Measurements from ENCODE around the gene WDR5.
A peak's percentile ranks its signal among the peaks of the same experiment; 100 is the strongest.

The WDR5 gene

DNA sequence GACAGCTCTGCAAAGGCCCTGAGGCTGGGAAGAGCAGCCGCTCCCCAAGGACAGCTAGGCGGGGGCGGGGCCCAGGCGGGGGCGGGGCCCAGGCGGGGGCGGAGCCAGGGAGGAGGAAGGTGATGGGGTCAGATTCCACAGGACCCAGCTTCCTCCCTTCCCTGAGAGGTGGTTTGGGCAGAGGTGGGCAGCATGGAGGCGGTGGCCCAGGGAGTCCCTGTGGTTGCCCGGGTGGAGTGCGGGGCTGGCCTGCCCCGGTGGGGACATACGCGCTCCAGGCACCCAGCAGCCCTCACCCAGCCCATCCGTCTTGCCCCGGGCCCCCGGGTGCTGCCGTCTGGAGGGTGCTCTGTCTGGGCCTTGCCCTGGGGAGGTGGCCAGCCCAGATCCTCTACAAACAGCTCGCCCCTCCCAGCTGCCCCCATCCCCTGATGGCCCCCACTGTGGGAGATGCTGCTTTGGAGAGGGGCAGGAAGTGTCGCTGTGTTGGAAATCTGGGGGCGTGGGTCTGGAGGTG is 39.5 kb downstream of the WDR5 start:
- Histone ChIP-seq H3K36me3 (ENCODE audit: control insufficient read depth, insufficient read depth, low read length) (no peaks in the 10 kb centered on the region), H3K56ac (ENCODE audit: low read length) (peak overlapping the region; percentile 68), H4K8ac (ENCODE audit: low read depth, low read length) (peak overlapping the region; percentile 0), H3K79me1 (ENCODE audit: low read length) (no peaks in the 10 kb centered on the region), H3K18ac (ENCODE audit: low read length) (no peak overlapping the region), H2BK5ac (ENCODE audit: low read length) (no peak overlapping the region), H3K27me3 (ENCODE audit: insufficient read depth, low read length, poor library complexity) (no peaks in the 10 kb centered on the region), H2BK120ac (ENCODE audit: low read depth, low read length) (no peak overlapping the region), H3K4me2 (ENCODE audit: low read length) (no peak overlapping the region), H3K23ac (ENCODE audit: low read length) (no peak overlapping the region), H3K4ac (ENCODE audit: low read depth, low read length) (no peak overlapping the region), H3K27ac (ENCODE audit: low read depth, low read length) (no peak overlapping the region), H3K9ac (ENCODE audit: low read length) (no peak overlapping the region), H4K5ac (ENCODE audit: low read length) (no peak overlapping the region), H2BK15ac (replicated peaks; ENCODE audit: low read depth) (no peak overlapping the region), H2AK5ac (ENCODE audit: low read length) (no peak overlapping the region), H3K79me2 (ENCODE audit: control insufficient read depth, insufficient read depth, low read length) (no peaks in the 10 kb centered on the region), H3K4me1 (ENCODE audit: control insufficient read depth, low read depth, low read length) (no peaks in the 10 kb centered on the region), H3K4me3 (ENCODE audit: low read length) (no peak overlapping the region)
- DNase-seq, result peak; percentile 75
- WGBS (ENCODE audit: extremely low coverage, insufficient coverage, low lambda C conversion rate), result no CpG with 5 or more reads among the region's 20 CpGs

DNA sequence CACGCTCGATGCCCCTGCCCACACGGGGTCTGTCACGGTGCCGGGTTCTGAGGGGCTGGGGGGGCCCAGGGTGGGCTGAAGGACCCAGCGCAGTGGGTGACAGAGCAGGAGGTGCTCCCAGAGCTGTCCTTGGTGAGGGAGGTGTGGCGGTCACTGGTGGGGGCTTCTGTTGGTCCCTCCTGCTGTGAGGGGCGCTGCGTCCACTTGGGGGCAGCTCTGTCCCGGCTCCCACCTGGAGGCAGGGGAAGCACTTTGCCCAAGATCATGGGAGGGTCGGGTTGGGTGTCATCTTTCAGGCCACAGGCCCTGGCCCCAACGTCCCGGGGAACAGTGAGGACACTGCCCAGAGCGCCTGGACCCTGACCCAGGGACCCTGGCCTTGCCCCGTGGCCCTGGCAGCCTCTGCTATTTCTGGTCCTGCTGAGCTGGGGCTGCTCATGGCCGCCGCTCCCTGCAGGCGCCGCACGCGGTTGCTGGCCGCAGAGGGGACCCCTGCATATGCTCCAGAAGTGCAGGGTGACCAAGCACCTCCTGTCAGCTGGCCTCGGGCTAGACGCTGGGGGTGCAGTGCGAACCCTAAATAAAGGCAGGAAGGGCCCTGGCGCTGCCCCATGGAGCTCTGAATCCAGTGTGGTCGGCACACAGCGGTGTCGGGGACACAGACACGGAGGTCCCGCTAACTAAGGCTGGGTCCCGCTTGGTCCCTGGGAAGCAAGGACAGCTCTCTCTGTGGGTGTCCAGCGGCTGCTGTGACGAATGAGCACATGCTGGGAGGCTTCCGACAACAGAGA is 40.1 kb downstream of the WDR5 start:
- H3K4me3 ChIP-seq (ENCODE audit: low read length), result no peak overlapping the region
- DNase-seq, result no peak
- no peak overlapping the region for H2BK5ac ChIP-seq (ENCODE audit: low read length)
- H3K9ac ChIP-seq (ENCODE audit: low read length), result no peak overlapping the region
- no peak overlapping the region for H2AK5ac ChIP-seq (ENCODE audit: low read length)
- H2BK15ac ChIP-seq (replicated peaks; ENCODE audit: low read depth), result no peak overlapping the region
- no peaks in the 10 kb centered on the region for H3K36me3 ChIP-seq (ENCODE audit: control insufficient read depth, insufficient read depth, low read length)
- H3K79me1 ChIP-seq (ENCODE audit: low read length), result no peaks in the 10 kb centered on the region
- no peak overlapping the region for H3K18ac ChIP-seq (ENCODE audit: low read length)
- H3K27me3 ChIP-seq (ENCODE audit: insufficient read depth, low read length, poor library complexity), result no peaks in the 10 kb centered on the region
- no peak overlapping the region for H4K5ac ChIP-seq (ENCODE audit: low read length)
- no peak overlapping the region for H3K4me2 ChIP-seq (ENCODE audit: low read length)
- H3K4me1 ChIP-seq (ENCODE audit: control insufficient read depth, low read depth, low read length), result no peaks in the 10 kb centered on the region
- H3K27ac ChIP-seq (ENCODE audit: low read depth, low read length), result no peak overlapping the region
- no peak overlapping the region for H2BK120ac ChIP-seq (ENCODE audit: low read depth, low read length)
- H3K4ac ChIP-seq (ENCODE audit: low read depth, low read length), result no peak overlapping the region
- H4K8ac ChIP-seq (ENCODE audit: low read depth, low read length), result no peak overlapping the region
- H3K56ac ChIP-seq (ENCODE audit: low read length), result peak overlapping the region; percentile 15
- no peak overlapping the region for H3K23ac ChIP-seq (ENCODE audit: low read length)
- no CpG with 5 or more reads among the region's 35 CpGs for WGBS (ENCODE audit: extremely low coverage, insufficient coverage, low lambda C conversion rate)
- no peaks in the 10 kb centered on the region for H3K79me2 ChIP-seq (ENCODE audit: control insufficient read depth, insufficient read depth, low read length)

DNA sequence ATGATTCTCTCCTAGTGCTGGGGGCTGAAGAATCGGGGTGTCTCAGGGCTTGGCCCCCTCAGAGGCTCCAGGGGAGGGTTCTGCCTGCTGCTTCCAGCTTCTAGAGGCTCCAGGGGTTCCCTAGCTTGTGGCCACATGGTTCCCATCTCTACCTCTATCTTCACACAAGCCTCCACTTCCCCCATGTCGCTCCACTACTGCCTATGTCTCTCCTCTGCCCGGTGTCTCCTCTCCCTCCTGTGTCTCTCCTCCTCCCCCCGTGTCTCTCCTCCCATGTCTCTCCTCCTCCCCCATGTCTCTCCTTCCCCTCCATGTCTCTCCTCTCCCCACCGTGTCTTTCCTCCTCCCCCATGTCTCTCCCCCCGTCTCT is 40.7 kb downstream of the WDR5 start:
- no peak overlapping the region for H3K4me2 ChIP-seq (ENCODE audit: low read length)
- no peak overlapping the region for H3K23ac ChIP-seq (ENCODE audit: low read length)
- no peaks in the 10 kb centered on the region for H3K79me2 ChIP-seq (ENCODE audit: control insufficient read depth, insufficient read depth, low read length)
- no peak overlapping the region for H2BK15ac ChIP-seq (replicated peaks; ENCODE audit: low read depth)
- no peaks in the 10 kb centered on the region for H3K4me1 ChIP-seq (ENCODE audit: control insufficient read depth, low read depth, low read length)
- no peak overlapping the region for H4K5ac ChIP-seq (ENCODE audit: low read length)
- H3K56ac ChIP-seq (ENCODE audit: low read length), result no peak overlapping the region
- no peak overlapping the region for H2BK5ac ChIP-seq (ENCODE audit: low read length)
- no peak overlapping the region for H4K8ac ChIP-seq (ENCODE audit: low read depth, low read length)
- H3K9ac ChIP-seq (ENCODE audit: low read length), result no peak overlapping the region
- no peaks in the 10 kb centered on the region for H3K36me3 ChIP-seq (ENCODE audit: control insufficient read depth, insufficient read depth, low read length)
- H2AK5ac ChIP-seq (ENCODE audit: low read length), result no peak overlapping the region
- H3K18ac ChIP-seq (ENCODE audit: low read length), result no peak overlapping the region
- no peak overlapping the region for H3K4me3 ChIP-seq (ENCODE audit: low read length)
- H3K4ac ChIP-seq (ENCODE audit: low read depth, low read length), result no peak overlapping the region
- no peaks in the 10 kb centered on the region for H3K27me3 ChIP-seq (ENCODE audit: insufficient read depth, low read length, poor library complexity)
- H2BK120ac ChIP-seq (ENCODE audit: low read depth, low read length), result no peak overlapping the region
- no peak overlapping the region for H3K27ac ChIP-seq (ENCODE audit: low read depth, low read length)
- no CpG with 5 or more reads among the region's 6 CpGs for WGBS (ENCODE audit: extremely low coverage, insufficient coverage, low lambda C conversion rate)
- DNase-seq, result no peak
- no peaks in the 10 kb centered on the region for H3K79me1 ChIP-seq (ENCODE audit: low read length)

DNA sequence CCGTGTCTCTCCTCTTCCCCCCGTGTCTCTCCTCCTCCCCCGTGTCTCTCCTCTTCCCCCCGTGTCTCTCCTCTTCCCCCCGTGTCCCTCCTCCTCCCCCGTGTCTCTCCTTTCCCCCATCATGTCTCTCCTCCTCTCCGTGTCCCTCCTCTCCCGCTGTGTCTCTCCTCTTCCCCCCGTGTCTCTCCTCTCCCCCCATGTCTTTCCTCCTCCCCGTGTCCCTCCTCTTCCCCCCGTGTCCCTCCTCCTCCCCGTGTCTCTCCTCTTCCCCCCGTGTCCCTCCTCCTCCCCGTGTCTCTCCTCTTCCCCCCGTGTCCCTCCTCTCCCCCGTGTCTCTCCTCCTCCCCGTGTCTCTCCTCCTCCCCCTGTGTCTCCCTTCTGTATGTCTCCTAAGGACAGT is 41.3 kb downstream of the WDR5 start:
- no peak overlapping the region for H2BK15ac ChIP-seq (replicated peaks; ENCODE audit: low read depth)
- WGBS (ENCODE audit: extremely low coverage, insufficient coverage, low lambda C conversion rate), result no CpG with 5 or more reads among the region's 17 CpGs
- H3K79me2 ChIP-seq (ENCODE audit: control insufficient read depth, insufficient read depth, low read length), result no peaks in the 10 kb centered on the region
- no peaks in the 10 kb centered on the region for H3K27me3 ChIP-seq (ENCODE audit: insufficient read depth, low read length, poor library complexity)
- no peak overlapping the region for H3K18ac ChIP-seq (ENCODE audit: low read length)
- no peaks in the 10 kb centered on the region for H3K4me1 ChIP-seq (ENCODE audit: control insufficient read depth, low read depth, low read length)
- no peak overlapping the region for H2BK120ac ChIP-seq (ENCODE audit: low read depth, low read length)
- H3K36me3 ChIP-seq (ENCODE audit: control insufficient read depth, insufficient read depth, low read length), result no peaks in the 10 kb centered on the region
- H3K4me3 ChIP-seq (ENCODE audit: low read length), result no peak overlapping the region
- DNase-seq, result no peak
- no peak overlapping the region for H3K4me2 ChIP-seq (ENCODE audit: low read length)
- H3K27ac ChIP-seq (ENCODE audit: low read depth, low read length), result no peak overlapping the region
- no peak overlapping the region for H4K8ac ChIP-seq (ENCODE audit: low read depth, low read length)
- H3K79me1 ChIP-seq (ENCODE audit: low read length), result no peaks in the 10 kb centered on the region
- no peak overlapping the region for H3K23ac ChIP-seq (ENCODE audit: low read length)
- no peak overlapping the region for H3K9ac ChIP-seq (ENCODE audit: low read length)
- no peak overlapping the region for H3K4ac ChIP-seq (ENCODE audit: low read depth, low read length)
- no peak overlapping the region for H2BK5ac ChIP-seq (ENCODE audit: low read length)
- H3K56ac ChIP-seq (ENCODE audit: low read length), result no peak overlapping the region
- H4K5ac ChIP-seq (ENCODE audit: low read length), result no peak overlapping the region
- H2AK5ac ChIP-seq (ENCODE audit: low read length), result no peak overlapping the region

DNA sequence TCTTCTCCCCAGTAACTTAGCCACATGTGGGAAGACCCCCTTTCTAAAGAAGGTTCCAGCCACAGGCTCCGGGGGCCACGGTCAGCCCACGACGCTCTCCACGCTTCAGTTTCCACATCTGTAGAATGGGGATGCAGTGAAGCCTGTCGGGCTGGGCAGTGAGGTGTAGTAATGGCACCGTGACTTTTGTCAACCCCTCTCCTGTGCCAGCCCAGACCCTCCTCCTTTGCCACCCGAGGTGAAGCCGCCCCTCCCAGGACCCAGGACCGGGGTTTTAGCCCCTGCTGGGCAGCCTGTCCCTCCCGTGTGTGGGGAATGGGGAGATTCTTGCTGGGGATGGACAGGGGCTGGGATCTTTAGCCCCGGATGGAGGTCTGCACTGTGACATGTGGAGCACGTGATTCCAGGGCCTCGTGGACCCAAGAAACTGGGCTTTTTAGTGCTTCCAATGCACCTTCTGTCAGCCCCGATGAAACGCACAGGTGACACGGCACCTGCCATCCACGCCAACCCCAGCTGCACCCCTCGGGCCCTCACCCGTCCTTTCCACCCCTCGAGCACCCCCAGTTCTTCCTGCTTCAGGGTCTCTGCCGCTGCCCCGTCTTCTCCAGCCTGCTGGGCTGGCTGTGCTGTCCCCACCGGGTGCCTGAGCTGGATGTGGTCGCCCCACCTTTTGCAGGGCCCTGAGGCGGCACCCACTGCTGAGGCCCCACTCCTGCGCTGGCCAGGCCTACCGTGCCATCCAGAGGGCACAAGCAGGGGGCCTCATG is 41.9 kb downstream of the WDR5 start:
- no peak for DNase-seq
- H3K4me1 ChIP-seq (ENCODE audit: control insufficient read depth, low read depth, low read length), result no peaks in the 10 kb centered on the region
- no peaks in the 10 kb centered on the region for H3K79me1 ChIP-seq (ENCODE audit: low read length)
- no CpG with 5 or more reads among the region's 28 CpGs for WGBS (ENCODE audit: extremely low coverage, insufficient coverage, low lambda C conversion rate)
- no peak overlapping the region for H2AK5ac ChIP-seq (ENCODE audit: low read length)
- no peak overlapping the region for H4K8ac ChIP-seq (ENCODE audit: low read depth, low read length)
- no peak overlapping the region for H3K23ac ChIP-seq (ENCODE audit: low read length)
- H2BK5ac ChIP-seq (ENCODE audit: low read length), result no peak overlapping the region
- H3K27me3 ChIP-seq (ENCODE audit: insufficient read depth, low read length, poor library complexity), result no peaks in the 10 kb centered on the region
- no peak overlapping the region for H3K9ac ChIP-seq (ENCODE audit: low read length)
- no peak overlapping the region for H3K27ac ChIP-seq (ENCODE audit: low read depth, low read length)
- no peak overlapping the region for H3K4me2 ChIP-seq (ENCODE audit: low read length)
- no peak overlapping the region for H3K4ac ChIP-seq (ENCODE audit: low read depth, low read length)
- H3K36me3 ChIP-seq (ENCODE audit: control insufficient read depth, insufficient read depth, low read length), result no peaks in the 10 kb centered on the region
- no peak overlapping the region for H2BK120ac ChIP-seq (ENCODE audit: low read depth, low read length)
- no peak overlapping the region for H3K4me3 ChIP-seq (ENCODE audit: low read length)
- H2BK15ac ChIP-seq (replicated peaks; ENCODE audit: low read depth), result no peak overlapping the region
- no peak overlapping the region for H3K56ac ChIP-seq (ENCODE audit: low read length)
- no peak overlapping the region for H3K18ac ChIP-seq (ENCODE audit: low read length)
- H3K79me2 ChIP-seq (ENCODE audit: control insufficient read depth, insufficient read depth, low read length), result no peaks in the 10 kb centered on the region
- no peak overlapping the region for H4K5ac ChIP-seq (ENCODE audit: low read length)
